OCI-LY3 (cell line): ENCODE measurements around the gene LAMB4.

ENCODE experiments used
- H2AFZ ChIP-seq: fragments of 200-600, 300-600 bp; shearing (Covaris generic); 2 replicates; pipeline ENCODE4 v1.6.0; 2014; ENCODE audit warnings: antibody characterized with exemption, low read depth, low read length
- H3K27ac ChIP-seq: fragments of 200-600, 300-600 bp; sonication (generic); 2 replicates; pipeline ENCODE4 v1.5.1; 2014; ENCODE audit warnings: mild to moderate bottlenecking, low read length, moderate library complexity, mixed read lengths
- H3K27me3 ChIP-seq: fragments of 200-600, 300-600 bp; sonication (generic); 2 replicates; pipeline ENCODE4 v1.6.1; 2014; ENCODE audit warnings: low read depth, low read length, mixed read lengths
- H3K36me3 ChIP-seq: fragments of 200-600, 300-600 bp; sonication (generic); replicated peaks from 2 replicates; pipeline ENCODE3; 2014; ENCODE audit warnings: low read depth, low read length, mixed read lengths
- H3K4me1 ChIP-seq: fragments of 300-600, 200-600 bp; sonication (generic); 2 replicates; pipeline ENCODE4 v1.6.1; 2014; ENCODE audit warnings: low read length, mixed read lengths
- H3K4me2 ChIP-seq: fragments of 200-600, 300-600 bp; sonication (generic); 2 replicates; pipeline ENCODE4 v1.6.1; 2014; ENCODE audit warnings: low read length, mixed read lengths
- H3K4me3 ChIP-seq: fragments of 300-600, 200-600 bp; sonication (generic); 2 replicates; pipeline ENCODE4 v1.5.1; 2014; ENCODE audit warnings: antibody characterized with exemption, mild to moderate bottlenecking, low read length, moderate library complexity
- H3K79me2 ChIP-seq: fragments of 300-600, 200-600 bp; shearing (Covaris generic); 2 replicates; pipeline ENCODE4 v1.6.1; 2014; ENCODE audit warnings: mild to moderate bottlenecking, low read length, mixed read lengths
- H3K9ac ChIP-seq: fragments of 300-600, 200-600 bp; shearing (Covaris generic); 2 replicates; pipeline ENCODE4 v1.6.0; 2014; ENCODE audit warnings: mild to moderate bottlenecking, low read length, moderate library complexity
- H3K9me3 ChIP-seq: fragments of 200-600, 300-600 bp; shearing (Covaris generic); 2 replicates; pipeline ENCODE4 v1.6.1; 2014; ENCODE audit warnings: low read length, mixed read lengths; ENCODE audit not compliant: insufficient read depth
- H4K20me1 ChIP-seq: fragments of 200-600, 300-600 bp; sonication (generic); 2 replicates; pipeline ENCODE4 v1.6.1; 2016; ENCODE audit warnings: low read length, mixed read lengths; ENCODE audit not compliant: insufficient read depth
- EZH2phosphoT487 ChIP-seq: fragments of 200-600 bp; shearing (Covaris generic); IDR thresholded peaks from 2 replicates; pipeline ENCODE4 v1.6.1; 2018; ENCODE audit warnings: antibody characterized with exemption, mixed run types, low read depth
- TF ChIP-seq, protein P1 (sequence below): fragments of 200-600, 300-600 bp; sonication (generic); IDR thresholded peaks from 2 replicates; pipeline ENCODE4 v1.5.1; 2014; ENCODE audit warnings: antibody characterized with exemption, low read length, low read depth

LAMB4 gene

DNA sequence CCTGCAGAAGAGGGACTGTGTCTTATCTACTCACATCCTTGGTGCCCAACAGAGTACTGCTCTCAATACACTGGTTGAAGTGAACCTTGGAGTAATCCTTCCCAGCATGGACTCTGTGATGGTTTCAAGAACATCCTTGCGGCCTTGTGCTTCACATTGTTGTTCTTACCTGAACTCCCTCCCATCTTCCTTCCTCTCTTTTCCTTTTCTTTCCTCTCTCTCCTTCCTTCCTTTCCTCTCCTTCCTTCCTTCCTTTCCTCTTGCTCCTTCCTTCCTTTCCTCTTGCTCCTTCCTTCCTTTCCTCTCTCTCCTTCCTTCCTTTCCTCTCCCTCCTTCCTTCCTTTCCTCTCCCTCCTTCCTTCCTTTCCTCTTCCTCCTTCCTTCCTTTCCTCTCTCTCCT is 153.5 kb downstream of the LAMB4 start:
- H2AFZ ChIP-seq = no peak overlapping the region
- H3K9ac ChIP-seq = no peak overlapping the region
- TF ChIP-seq EZH2phosphoT487 = no peak
- TF ChIP-seq, protein P1, sequence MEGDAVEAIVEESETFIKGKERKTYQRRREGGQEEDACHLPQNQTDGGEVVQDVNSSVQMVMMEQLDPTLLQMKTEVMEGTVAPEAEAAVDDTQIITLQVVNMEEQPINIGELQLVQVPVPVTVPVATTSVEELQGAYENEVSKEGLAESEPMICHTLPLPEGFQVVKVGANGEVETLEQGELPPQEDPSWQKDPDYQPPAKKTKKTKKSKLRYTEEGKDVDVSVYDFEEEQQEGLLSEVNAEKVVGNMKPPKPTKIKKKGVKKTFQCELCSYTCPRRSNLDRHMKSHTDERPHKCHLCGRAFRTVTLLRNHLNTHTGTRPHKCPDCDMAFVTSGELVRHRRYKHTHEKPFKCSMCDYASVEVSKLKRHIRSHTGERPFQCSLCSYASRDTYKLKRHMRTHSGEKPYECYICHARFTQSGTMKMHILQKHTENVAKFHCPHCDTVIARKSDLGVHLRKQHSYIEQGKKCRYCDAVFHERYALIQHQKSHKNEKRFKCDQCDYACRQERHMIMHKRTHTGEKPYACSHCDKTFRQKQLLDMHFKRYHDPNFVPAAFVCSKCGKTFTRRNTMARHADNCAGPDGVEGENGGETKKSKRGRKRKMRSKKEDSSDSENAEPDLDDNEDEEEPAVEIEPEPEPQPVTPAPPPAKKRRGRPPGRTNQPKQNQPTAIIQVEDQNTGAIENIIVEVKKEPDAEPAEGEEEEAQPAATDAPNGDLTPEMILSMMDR = no peak
- H3K27me3 ChIP-seq = no peaks in the 10 kb centered on the region
- no peaks in the 10 kb centered on the region for H3K4me1 ChIP-seq
- H3K36me3 ChIP-seq = no peaks in the 10 kb centered on the region
- no peaks in the 10 kb centered on the region for H4K20me1 ChIP-seq
- H3K27ac ChIP-seq = no peak overlapping the region
- no peaks in the 10 kb centered on the region for H3K79me2 ChIP-seq
- H3K4me3 ChIP-seq = no peak overlapping the region
- no peak overlapping the region for H3K4me2 ChIP-seq
- H3K9me3 ChIP-seq = no peaks in the 10 kb centered on the region

GRCh38 chr7:107975394-107976013 is 154.7 kb downstream of the LAMB4 start:
- Histone ChIP-seq H3K27ac (no peak overlapping the region), H3K4me3 (no peak overlapping the region), H3K4me1 (no peaks in the 10 kb centered on the region), H3K36me3 (no peaks in the 10 kb centered on the region), H3K9ac (no peak overlapping the region), H3K9me3 (no peaks in the 10 kb centered on the region), H3K4me2 (no peak overlapping the region), H4K20me1 (no peaks in the 10 kb centered on the region), H3K79me2 (no peaks in the 10 kb centered on the region), H3K27me3 (no peaks in the 10 kb centered on the region), H2AFZ (no peak overlapping the region)
- TF ChIP-seq EZH2phosphoT487 = no peak
- TF ChIP-seq, protein P1 = no peak

DNA sequence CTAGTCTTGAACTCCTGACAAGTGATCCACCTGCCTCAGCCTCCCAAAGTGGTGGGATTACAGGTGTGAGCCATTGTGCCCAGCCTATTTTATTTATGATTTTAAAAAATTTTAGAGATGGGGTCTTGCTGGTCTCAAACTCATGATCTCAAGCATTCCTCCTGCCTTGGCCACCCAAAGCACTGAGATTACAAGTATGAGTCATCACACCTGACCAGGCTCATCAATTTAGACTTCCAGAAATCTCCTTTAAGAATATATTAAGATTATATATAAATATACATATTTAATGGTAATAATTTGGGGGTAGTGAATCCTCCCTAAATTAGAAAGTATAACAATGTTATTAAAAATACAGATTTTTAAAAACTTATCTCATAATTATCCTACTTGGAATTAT is 156.3 kb downstream of the LAMB4 start:
- Histone ChIP-seq H3K36me3 (no peaks in the 10 kb centered on the region), H3K9me3 (no peaks in the 10 kb centered on the region), H3K4me2 (no peak overlapping the region), H4K20me1 (no peaks in the 10 kb centered on the region), H3K27me3 (no peaks in the 10 kb centered on the region), H3K4me1 (no peaks in the 10 kb centered on the region), H3K79me2 (no peaks in the 10 kb centered on the region), H2AFZ (no peak overlapping the region), H3K27ac (no peak overlapping the region), H3K4me3 (no peak overlapping the region), H3K9ac (no peak overlapping the region)
- TF ChIP-seq EZH2phosphoT487 = no peak
- TF ChIP-seq, protein P1 = no peak
